Measurements from ENCODE around the gene TNFSF10. TPM values are rescaled to one million over a fixed set of nuclear protein-coding genes. Genes with fewer than 3 reads are reported as not detected.

Gene TNFSF10
- total and polyA plus RNA-seq, 2 of the 4 experiments (the other 2 are of a cell fraction) = 0.63 to 1.3 TPM

DNA sequence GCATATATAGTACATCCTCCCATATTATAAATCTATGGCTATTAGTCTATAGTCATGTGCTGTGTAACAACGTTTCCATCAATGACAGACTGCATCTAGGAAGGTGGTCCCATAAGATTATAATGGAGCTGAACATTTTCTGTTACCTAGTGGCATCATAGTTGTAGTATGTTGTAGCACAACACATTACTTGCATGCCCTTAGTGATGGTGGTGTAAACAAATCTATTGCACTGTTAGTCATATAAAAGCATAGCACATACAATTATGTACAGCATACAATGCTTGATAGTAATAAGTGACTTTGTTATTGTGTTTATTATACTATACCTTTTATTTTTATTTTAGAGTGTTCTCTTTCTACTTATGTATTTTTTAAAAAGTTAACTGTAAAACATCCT, 37.4 kb upstream of the TNFSF10 start:
- no peak for ATAC-seq (ENCODE audit: low read depth)
- no CpG with 5 or more reads among the region's 1 CpG for WGBS, 2 experiments (ENCODE audit: extremely low coverage in 2 of 2, insufficient read length in 1 of 2)
- intact Hi-C loops (cut with micrococcal nuclease) (no loop called here), in situ Hi-C loops (cut with MboI; ENCODE audit: low sequenced_read_pairs) (no loop called here), dilution Hi-C loops (cut with HindIII; ENCODE audit: low sequenced_read_pairs, unreplicated experiment) (no loop called here)
- H3K9ac ChIP-seq (ENCODE audit: low read depth, low read length) = no peak overlapping the region
- no peak overlapping the region for H2BK120ac ChIP-seq (ENCODE audit: low read depth, low read length)
- POLR2A ChIA-PET (ENCODE audit: unreplicated experiment) = no interaction called here
- no peaks in the 10 kb centered on the region for H4K20me1 ChIP-seq (ENCODE audit: insufficient read depth, low read length)
- H3K36me3 ChIP-seq (ENCODE audit: control insufficient read depth, insufficient read depth, low read length) = no peaks in the 10 kb centered on the region
- TF ChIP-seq MXI1 (IDR thresholded peaks at IDR 0.05; ENCODE audit: borderline replicate concordance, low read depth, low read length) (no peak), RCOR1 (IDR thresholded peaks at IDR 0.05; ENCODE audit: insufficient replicate concordance, low read length) (no peak), NFE2L2 (IDR thresholded peaks at IDR 0.05; ENCODE audit: low read depth, low read length) (no peak), BHLHE40 (IDR thresholded peaks at IDR 0.05; ENCODE audit: low read depth, low read length) (no peak)
- TF ChIP-seq, protein P1, sequence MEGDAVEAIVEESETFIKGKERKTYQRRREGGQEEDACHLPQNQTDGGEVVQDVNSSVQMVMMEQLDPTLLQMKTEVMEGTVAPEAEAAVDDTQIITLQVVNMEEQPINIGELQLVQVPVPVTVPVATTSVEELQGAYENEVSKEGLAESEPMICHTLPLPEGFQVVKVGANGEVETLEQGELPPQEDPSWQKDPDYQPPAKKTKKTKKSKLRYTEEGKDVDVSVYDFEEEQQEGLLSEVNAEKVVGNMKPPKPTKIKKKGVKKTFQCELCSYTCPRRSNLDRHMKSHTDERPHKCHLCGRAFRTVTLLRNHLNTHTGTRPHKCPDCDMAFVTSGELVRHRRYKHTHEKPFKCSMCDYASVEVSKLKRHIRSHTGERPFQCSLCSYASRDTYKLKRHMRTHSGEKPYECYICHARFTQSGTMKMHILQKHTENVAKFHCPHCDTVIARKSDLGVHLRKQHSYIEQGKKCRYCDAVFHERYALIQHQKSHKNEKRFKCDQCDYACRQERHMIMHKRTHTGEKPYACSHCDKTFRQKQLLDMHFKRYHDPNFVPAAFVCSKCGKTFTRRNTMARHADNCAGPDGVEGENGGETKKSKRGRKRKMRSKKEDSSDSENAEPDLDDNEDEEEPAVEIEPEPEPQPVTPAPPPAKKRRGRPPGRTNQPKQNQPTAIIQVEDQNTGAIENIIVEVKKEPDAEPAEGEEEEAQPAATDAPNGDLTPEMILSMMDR (conservative IDR thresholded peaks at IDR 0.05; ENCODE audit: low read depth, low read length) = no peak
- TF ChIP-seq, protein P2, sequence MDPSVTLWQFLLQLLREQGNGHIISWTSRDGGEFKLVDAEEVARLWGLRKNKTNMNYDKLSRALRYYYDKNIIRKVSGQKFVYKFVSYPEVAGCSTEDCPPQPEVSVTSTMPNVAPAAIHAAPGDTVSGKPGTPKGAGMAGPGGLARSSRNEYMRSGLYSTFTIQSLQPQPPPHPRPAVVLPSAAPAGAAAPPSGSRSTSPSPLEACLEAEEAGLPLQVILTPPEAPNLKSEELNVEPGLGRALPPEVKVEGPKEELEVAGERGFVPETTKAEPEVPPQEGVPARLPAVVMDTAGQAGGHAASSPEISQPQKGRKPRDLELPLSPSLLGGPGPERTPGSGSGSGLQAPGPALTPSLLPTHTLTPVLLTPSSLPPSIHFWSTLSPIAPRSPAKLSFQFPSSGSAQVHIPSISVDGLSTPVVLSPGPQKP (IDR thresholded peaks at IDR 0.05; ENCODE audit: borderline replicate concordance, low read depth, low read length) = no peak
- CTCF ChIA-PET = interaction anchor here (0.6 kb wide), 1 partner anchor 47 kb away, joined by 3 read pairs; no protein-coding TSS in a partner anchor
- no peaks in the 10 kb centered on the region for H3K27me3 ChIP-seq (ENCODE audit: control insufficient read depth, insufficient read depth, low read length)
- no peak overlapping the region for H3K4me3 ChIP-seq (ENCODE audit: insufficient read depth, low read depth, low read length)
- DNase-seq = no peak
- H2BK15ac ChIP-seq (ENCODE audit: low read depth, low read length) = no peak overlapping the region
- H3K4ac ChIP-seq (ENCODE audit: low read depth, low read length) = no peak overlapping the region
- H3K9me1 ChIP-seq (ENCODE audit: insufficient read depth, low read length) = peaks cover 3% of the 10 kb centered on the region; the same call in 1 of the 2 replicates
- H2BK5ac ChIP-seq (ENCODE audit: low read depth, low read length, poor library complexity, severe bottlenecking) = no peak overlapping the region
- BruUV-seq (replicated peaks) = no TSS peak
- no peak overlapping the region for H4K8ac ChIP-seq (ENCODE audit: low read depth in 2 of 2, low read length in 2 of 2)
- no peak overlapping the region for H3K14ac ChIP-seq (replicated peaks; ENCODE audit: low read depth, low read length)
- H4K91ac ChIP-seq (ENCODE audit: insufficient read depth, low read depth, low read length) = no peak overlapping the region
- no peak overlapping the region; the same call in 1 of the 2 replicates for H2AK5ac ChIP-seq (ENCODE audit: low read depth, low read length)
- H3K79me1 ChIP-seq (ENCODE audit: low read depth in 1 of 2, low read length in 2 of 2) = no peaks in the 10 kb centered on the region
- H3K9me3 ChIP-seq (ENCODE audit: control insufficient read depth, insufficient read depth, low read length) = no peaks in the 10 kb centered on the region
- no peak overlapping the region for H3K4me2 ChIP-seq (ENCODE audit: low read depth, low read length)
- no peak overlapping the region for H2BK20ac ChIP-seq (ENCODE audit: low read depth, low read length)
- no peak overlapping the region; the same call in 1 of the 2 replicates for H4K5ac ChIP-seq (ENCODE audit: low read depth, low read length)
- H3K23ac ChIP-seq (ENCODE audit: low read depth, low read length) = no peak overlapping the region
- H3K56ac ChIP-seq (ENCODE audit: extremely low read depth, insufficient read depth, low read length) = no peak overlapping the region
- 0 out of 2 replicates have a peak overlapping the region, but pooled peaks have one; percentile 12 for H3K18ac ChIP-seq (ENCODE audit: low read depth, low read length)
- H2AK9ac ChIP-seq (replicated peaks; ENCODE audit: low read depth, low read length, poor library complexity) = no peak overlapping the region
- no peak overlapping the region for H3K27ac ChIP-seq (ENCODE audit: insufficient read depth, low read length)
- no peak overlapping the region for H2AFZ ChIP-seq (replicated peaks; ENCODE audit: low read length, poor library complexity)
- peaks cover 14% of the 10 kb centered on the region for H3K4me1 ChIP-seq (ENCODE audit: control insufficient read depth, insufficient read depth, low read length)
